Measurements from ENCODE around the gene GRID1.

- no peak for TF ChIP-seq EZH2phosphoT487 (IDR thresholded peaks at IDR 0.05; ENCODE audit: insufficient read depth, low read depth)
- no peak for TF ChIP-seq EZH2 (IDR thresholded peaks at IDR 0.05; ENCODE audit: insufficient read depth, poor library complexity, severe bottlenecking)
These were observed 405.5 kb downstream of the GRID1 start for GRCh38 chr10:85961073-85961472.
